Caco-2 (cell line): ENCODE data around the gene VAMP1. TPM values are rescaled to one million over a fixed set of nuclear protein-coding genes. Genes with fewer than 3 reads are reported as not detected.

Experiments
- BruUV-seq: library from RNA; stranded (reverse); fragments of 400-500 nt; replicated peaks from 2 replicates; lab custom pipeline; 2021; lab: Mats Ljungman, UMichigan
- CTCF ChIA-PET: fragments of 300-600 bp; sonication (Branson Sonifier 250); formaldehyde crosslinking; loops from one replicate; lab custom pipeline; 2022; ENCODE audit warnings: antibody characterized with exemption; lab: Charles Lee
- POLR2A ChIA-PET: fragments of 300-600 bp; sonication (Branson Sonifier 250); formaldehyde crosslinking; loops from one replicate; lab custom pipeline; 2022; ENCODE audit warnings: antibody characterized with exemption; lab: Charles Lee
- DNase-seq, 2 experiments: peaks; one replicate each; pipeline versions ENCODE4 v3.0.0 to v3.0.0-alpha.2; 2020 to 2022
- H3K27me3 ChIP-seq: replicated peaks from 2 replicates; pipeline ENCODE4 v1.6.0; 2011; ENCODE audit warnings: low read length; ENCODE audit not compliant: control insufficient read depth, insufficient read depth
- H3K36me3 ChIP-seq: 2 replicates; pipeline ENCODE4 v1.5.1; 2011; ENCODE audit warnings: low read length; ENCODE audit not compliant: control insufficient read depth, insufficient read depth
- H3K4me1 ChIP-seq: fragments of 250-450 bp; sonication (Bioruptor Pico); 2 replicates; pipeline ENCODE4 v1.5.1; 2020; ENCODE audit warnings: mild to moderate bottlenecking
- H3K4me3 ChIP-seq: 2 replicates; pipeline ENCODE4 v1.5.1; 2011; ENCODE audit warnings: low read depth, mild to moderate bottlenecking, control low read depth, low read length
- H3K9me3 ChIP-seq: fragments of 250-450 bp; sonication (Bioruptor Pico); 2 replicates; pipeline ENCODE4 v1.5.1; 2020; ENCODE audit warnings: mild to moderate bottlenecking, moderate library complexity
- H3K27ac Mint-ChIP-seq: one replicate; pipeline ENCODE4 v1.8.0; 2022; ENCODE audit warnings: mixed read lengths; ENCODE audit not compliant: unreplicated experiment
- H3K27me3 Mint-ChIP-seq: one replicate; pipeline ENCODE4 v1.8.0; 2022; ENCODE audit warnings: mixed read lengths; ENCODE audit not compliant: insufficient read depth, unreplicated experiment
- H3K36me3 Mint-ChIP-seq: one replicate; pipeline ENCODE4 v1.8.0; 2022; ENCODE audit warnings: mild to moderate bottlenecking, mixed read lengths; ENCODE audit not compliant: insufficient read depth, unreplicated experiment
- H3K4me1 Mint-ChIP-seq: one replicate; pipeline ENCODE4 v1.8.0; 2022; ENCODE audit warnings: low read depth, mixed read lengths; ENCODE audit not compliant: unreplicated experiment
- H3K4me3 Mint-ChIP-seq: one replicate; pipeline ENCODE4 v1.8.0; 2022; ENCODE audit warnings: mild to moderate bottlenecking, moderate library complexity, mixed read lengths; ENCODE audit not compliant: unreplicated experiment
- H3K9me3 Mint-ChIP-seq: one replicate; pipeline ENCODE4 v1.8.0; 2022; ENCODE audit warnings: mixed read lengths; ENCODE audit not compliant: unreplicated experiment
- intact Hi-C: fragments of 100-400 bp; cut with micrococcal nuclease; formaldehyde crosslinking; loops from one replicate; pipeline ENCODE4 v1.10.0; 2022; ENCODE audit not compliant: unreplicated experiment
- total RNA-seq: library from RNA; stranded (reverse); gene quantifications from 2 replicates; pipeline ENCODE4 v1.2.3, GENCODE V29; 2022
- TF ChIP-seq, protein P1 (sequence below), 2 experiments: fragments of 200-600 bp in 1 of 2; IDR thresholded peaks; 1 replicate in 1 of 2; 2 replicates in 1 of 2; pipeline versions ENCODE4 v1.5.1 to v1.8.0; 2011 to 2022; ENCODE audit warnings: antibody characterized with exemption in 1 of 2, control low read depth in 1 of 2, inconsistent platforms in 1 of 2, low read depth in 1 of 2, low read length in 1 of 2, mild to moderate bottlenecking in 1 of 2, moderate library complexity in 1 of 2; ENCODE audit not compliant: insufficient read depth in 1 of 2, severe bottlenecking in 1 of 2, unreplicated experiment in 1 of 2

VAMP1 gene
- total RNA-seq, 1 experiment from 2014 or later, result 8.4 TPM

DNA sequence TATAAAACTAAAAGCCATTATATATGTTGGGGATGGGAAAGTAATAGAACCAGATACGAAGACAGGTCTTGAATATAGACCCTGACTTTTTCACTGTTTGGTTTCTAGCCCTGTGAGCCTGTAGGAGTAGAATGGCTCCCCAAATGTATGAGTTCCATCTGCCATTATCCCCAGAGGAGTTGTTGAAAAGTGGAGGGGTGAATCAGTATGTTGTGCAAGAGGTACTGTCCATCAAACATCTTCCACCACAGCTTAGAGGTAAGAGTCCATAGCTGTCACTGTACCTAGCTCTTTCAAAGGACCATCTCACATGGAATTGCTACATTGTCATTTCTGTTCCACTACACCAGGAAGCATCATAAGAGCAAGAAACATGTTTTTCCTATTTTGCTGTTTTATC is 24.5 kb upstream of the VAMP1 start:
- Histone ChIP-seq H3K4me1 (peaks cover 12% of the 10 kb centered on the region), H3K27me3 (no peaks in the 10 kb centered on the region), H3K9me3 (no peaks in the 10 kb centered on the region), H3K36me3 (peaks cover 5% of the 10 kb centered on the region), H3K4me3 (peak overlapping the region; percentile 57)
- H3K4me3 Mint-ChIP-seq, result peak overlapping the region; percentile 92
- POLR2A ChIA-PET, result interaction anchor here (0.9 to 2.4 kb wide), 2 partner anchors 34 to 39 kb away, joined by 4 to 39 read pairs; partner anchors contain the start of gene GAPDH
- H3K27me3 Mint-ChIP-seq, result no peaks in the 10 kb centered on the region
- H3K9me3 Mint-ChIP-seq, result no peaks in the 10 kb centered on the region
- H3K36me3 Mint-ChIP-seq, result peaks cover 74% of the 10 kb centered on the region
- BruUV-seq, result no TSS peak
- CTCF ChIA-PET, result interaction anchor here (0.8 to 2.9 kb wide), 2 partner anchors 30 to 43 kb away, joined by 3 to 12 read pairs; no protein-coding TSS in a partner anchor
- H3K4me1 Mint-ChIP-seq, result peaks cover 10% of the 10 kb centered on the region
- DNase-seq, result no peak
- peak overlapping the region; percentile 96 for H3K27ac Mint-ChIP-seq
- TF ChIP-seq, protein P1, sequence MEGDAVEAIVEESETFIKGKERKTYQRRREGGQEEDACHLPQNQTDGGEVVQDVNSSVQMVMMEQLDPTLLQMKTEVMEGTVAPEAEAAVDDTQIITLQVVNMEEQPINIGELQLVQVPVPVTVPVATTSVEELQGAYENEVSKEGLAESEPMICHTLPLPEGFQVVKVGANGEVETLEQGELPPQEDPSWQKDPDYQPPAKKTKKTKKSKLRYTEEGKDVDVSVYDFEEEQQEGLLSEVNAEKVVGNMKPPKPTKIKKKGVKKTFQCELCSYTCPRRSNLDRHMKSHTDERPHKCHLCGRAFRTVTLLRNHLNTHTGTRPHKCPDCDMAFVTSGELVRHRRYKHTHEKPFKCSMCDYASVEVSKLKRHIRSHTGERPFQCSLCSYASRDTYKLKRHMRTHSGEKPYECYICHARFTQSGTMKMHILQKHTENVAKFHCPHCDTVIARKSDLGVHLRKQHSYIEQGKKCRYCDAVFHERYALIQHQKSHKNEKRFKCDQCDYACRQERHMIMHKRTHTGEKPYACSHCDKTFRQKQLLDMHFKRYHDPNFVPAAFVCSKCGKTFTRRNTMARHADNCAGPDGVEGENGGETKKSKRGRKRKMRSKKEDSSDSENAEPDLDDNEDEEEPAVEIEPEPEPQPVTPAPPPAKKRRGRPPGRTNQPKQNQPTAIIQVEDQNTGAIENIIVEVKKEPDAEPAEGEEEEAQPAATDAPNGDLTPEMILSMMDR (IDR thresholded peaks at IDR 0.05; ENCODE audit: insufficient read depth in 1 of 2, low read depth in 1 of 2, low read length in 1 of 2, severe bottlenecking in 1 of 2, unreplicated experiment in 1 of 2), result no peak
- intact Hi-C loops, result loop anchor here (1.0 kb wide), 2 partner anchors 39 to 72 kb away; partner anchors contain the start of gene GAPDH

DNA sequence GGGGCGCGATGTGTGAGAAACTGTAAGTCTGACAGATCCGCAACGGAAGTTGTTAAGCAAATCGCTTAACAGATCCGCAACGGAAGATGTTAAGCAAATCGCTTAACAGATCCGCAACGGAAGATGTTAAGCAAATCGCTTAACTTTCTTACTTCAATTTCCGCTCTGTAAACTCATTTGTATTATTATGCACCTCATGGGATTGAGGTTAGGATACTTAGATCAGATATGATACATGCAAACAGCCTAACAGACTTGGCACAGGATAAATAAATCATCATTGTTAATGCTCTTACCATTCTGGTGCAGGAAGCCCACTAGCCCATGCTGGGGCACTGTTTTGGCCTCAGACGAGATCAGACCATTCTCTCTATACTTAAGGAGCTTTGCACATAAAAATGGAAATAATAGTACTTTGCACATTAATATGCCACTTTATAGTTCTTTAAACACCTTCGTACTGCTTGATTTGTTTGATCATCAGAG is 23.8 kb upstream of the VAMP1 start:
- Mint-ChIP-seq H3K9me3 (no peaks in the 10 kb centered on the region), H3K4me3 (peak overlapping the region; percentile 92), H3K27me3 (no peaks in the 10 kb centered on the region), H3K36me3 (peaks cover 73% of the 10 kb centered on the region), H3K4me1 (peaks cover 10% of the 10 kb centered on the region), H3K27ac (peak overlapping the region; percentile 96)
- ChIA-PET POLR2A (interaction anchor here (0.9 to 2.4 kb wide), 3 partner anchors 35 to 74 kb away, joined by 4 to 39 read pairs (median 5); partner anchors contain the start of genes GAPDH and NOP2), CTCF (interaction anchor here (0.6 to 2.9 kb wide), 3 partner anchors 29 to 43 kb away, joined by 3 to 12 read pairs (median 3); no protein-coding TSS in a partner anchor)
- BruUV-seq, result TSS peak; percentile 71
- DNase-seq, result peak in 1 of 2 experiments; percentile 32
- Histone ChIP-seq H3K36me3 (peaks cover 5% of the 10 kb centered on the region), H3K27me3 (no peaks in the 10 kb centered on the region), H3K4me1 (peaks cover 12% of the 10 kb centered on the region), H3K9me3 (no peaks in the 10 kb centered on the region), H3K4me3 (peak overlapping the region; percentile 57)
- intact Hi-C loops, result loop anchor here (1.0 kb wide), 2 partner anchors 40 to 71 kb away; partner anchors contain the start of gene GAPDH
- TF ChIP-seq, protein P1 (IDR thresholded peaks at IDR 0.05; ENCODE audit: insufficient read depth in 1 of 2, low read depth in 1 of 2, low read length in 1 of 2, severe bottlenecking in 1 of 2, unreplicated experiment in 1 of 2), result no peak

DNA sequence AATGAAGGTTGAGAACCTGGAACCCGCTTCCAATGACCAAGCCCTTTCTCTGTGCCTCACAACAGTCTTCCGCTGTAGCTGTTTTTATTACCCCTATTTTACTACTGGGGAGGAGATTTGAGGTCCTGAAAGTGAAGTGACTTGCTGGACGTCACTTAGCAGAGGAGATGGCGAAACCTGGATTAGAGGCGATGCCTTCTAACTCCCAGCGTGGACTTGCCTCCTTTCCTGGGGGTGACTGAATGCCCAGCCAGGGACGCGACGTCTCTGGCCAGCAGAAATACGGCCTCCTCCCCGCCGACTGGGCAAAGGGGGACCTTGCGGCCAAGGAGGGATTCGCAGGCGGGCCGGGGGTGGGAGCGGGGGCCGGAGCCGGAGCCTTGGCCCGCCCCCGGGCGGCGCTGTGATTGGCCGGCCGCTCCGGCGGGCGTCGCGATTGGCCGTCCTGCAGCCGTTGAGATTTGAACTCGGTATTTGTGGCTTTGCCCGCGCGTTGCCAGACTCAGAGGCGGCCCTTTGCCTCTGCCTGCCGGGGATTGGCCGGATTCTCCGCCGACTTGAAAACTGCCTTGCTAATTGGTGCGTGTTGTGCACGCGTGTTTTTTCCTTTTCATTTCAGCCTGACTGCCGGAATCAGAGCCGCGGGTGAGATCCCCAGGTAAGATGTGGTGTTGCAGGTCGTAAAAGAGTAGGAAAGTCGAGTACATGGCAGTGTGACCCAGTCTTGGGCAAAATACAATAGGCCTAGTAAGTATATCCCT is 23.2 kb upstream of the VAMP1 start, which contains the start of gene NCAPD2:
TSS of gene NCAPD2 (plus strand) at position 606 of the 761 bp plus-strand sequence. CDS start 997 bp downstream, outside the sequence.
- H3K27me3 ChIP-seq, result no peaks in the 10 kb centered on the region
- POLR2A ChIA-PET, result interaction anchor here (0.5 to 2.4 kb wide), 19 partner anchors 9 to 418 kb away, joined by 3 to 52 read pairs (median 5); partner anchors contain the start of genes GAPDH, LTBR, NOP2 and VAMP1
- H3K9me3 ChIP-seq, result no peaks in the 10 kb centered on the region
- Mint-ChIP-seq H3K27me3 (no peaks in the 10 kb centered on the region), H3K36me3 (peaks cover 66% of the 10 kb centered on the region), H3K4me3 (peak within 1 kb of the TSS; percentile 92), H3K4me1 (peaks cover 10% of the 10 kb centered on the region), H3K9me3 (no peaks in the 10 kb centered on the region), H3K27ac (peak within 1 kb of the TSS; percentile 96)
- TF ChIP-seq, protein P1 (IDR thresholded peaks at IDR 0.05; ENCODE audit: insufficient read depth in 1 of 2, low read depth in 1 of 2, low read length in 1 of 2, severe bottlenecking in 1 of 2, unreplicated experiment in 1 of 2), result peak in 1 of 2 experiments; percentile 17
- no TSS peak for BruUV-seq
- peaks cover 12% of the 10 kb centered on the region for H3K4me1 ChIP-seq
- peaks cover 5% of the 10 kb centered on the region; the same call in 1 of the 2 replicates for H3K36me3 ChIP-seq
- CTCF ChIA-PET, result interaction anchor here (0.6 to 2.9 kb wide), 10 partner anchors 28 to 273 kb away, joined by 3 to 13 read pairs (median 4); partner anchors contain the start of genes GAPDH and PTMS
- intact Hi-C loops, result loop anchor here (1.0 kb wide), 3 partner anchors 23 to 70 kb away; partner anchors contain the start of genes GAPDH and VAMP1
- DNase-seq, result peak; percentile 98 to 99
- H3K4me3 ChIP-seq, result peak within 1 kb of the TSS; percentile 81
